ENCODE results near the gene MITF. TPM values are rescaled to one million over a fixed set of nuclear protein-coding genes. Genes with fewer than 3 reads are reported as not detected.

The MITF gene
- total RNA-seq, 1 donor from 2014 or later = 1.6 TPM

- FAIRE-seq (no peak), DNase-seq (ENCODE audit: low spot score in 2 of 2) (no peak)
These were observed 11.8 kb downstream of the MITF start for GRCh38 chr3:69751074-69751476.

GRCh38 chr3:69752241-69752640 lies 13.0 kb downstream of the MITF start:
- DNase-seq (ENCODE audit: low spot score in 2 of 2) = no peak
- no peak for FAIRE-seq

DNA sequence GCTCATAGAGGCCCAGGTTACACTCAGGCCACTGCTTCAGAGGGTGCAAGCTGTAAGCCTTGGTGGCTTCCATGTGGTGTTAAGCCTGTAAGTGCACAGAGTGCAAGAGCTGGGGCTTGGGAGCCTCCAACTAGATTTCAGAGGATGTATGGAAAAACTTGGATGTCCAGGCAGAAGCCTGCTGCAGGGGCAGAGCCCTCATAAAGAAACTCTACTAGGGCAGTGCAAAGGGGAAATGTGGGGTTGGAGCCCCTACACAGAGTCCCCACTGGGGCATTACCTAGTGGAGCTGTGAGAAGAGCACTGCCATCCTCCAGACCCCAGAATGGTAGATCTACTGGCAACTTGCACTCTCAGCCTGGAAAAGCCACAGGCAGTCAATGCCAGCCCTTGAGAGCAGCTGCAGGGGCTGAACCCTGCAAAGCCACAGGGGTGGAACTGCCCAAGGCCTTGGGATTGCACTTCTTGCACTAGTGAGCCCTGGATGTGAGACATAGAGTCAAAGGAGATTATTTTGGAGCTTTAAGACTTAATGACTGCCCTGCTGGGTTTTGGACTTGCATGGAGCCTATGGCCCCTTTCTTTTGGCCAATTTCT lies 14.0 kb downstream of the MITF start:
- no peak for DNase-seq (ENCODE audit: low spot score in 2 of 2)
- FAIRE-seq = no peak

DNA sequence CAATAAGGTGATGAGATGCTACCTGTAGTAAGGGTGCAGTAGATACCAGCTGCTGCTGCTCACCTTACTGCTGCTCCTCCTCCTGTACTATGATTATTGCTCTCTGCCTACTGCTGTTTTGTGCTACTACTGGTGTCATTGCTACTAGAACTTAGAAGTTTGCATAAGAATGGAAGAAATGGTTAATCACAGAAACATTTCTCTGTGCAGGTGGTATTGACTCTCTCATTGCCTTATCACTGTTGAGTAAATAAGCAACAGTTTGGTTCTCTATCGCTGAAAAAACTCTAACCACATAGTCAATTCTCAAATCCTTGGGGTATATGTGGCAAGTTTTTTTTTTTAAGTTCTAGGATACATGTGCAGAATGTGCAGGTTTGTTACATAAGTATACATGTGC lies 16.5 kb downstream of the MITF start:
- FAIRE-seq = no peak

GRCh38 chr3:69761896-69762767 lies 22.9 kb downstream of the MITF start:
- FAIRE-seq (no peak), DNase-seq (ENCODE audit: low spot score in 2 of 2) (no peak)

More for the DNA sequence above, 16.5 kb downstream of the MITF start:
- DNase-seq (ENCODE audit: low spot score in 2 of 2) = no peak

DNA sequence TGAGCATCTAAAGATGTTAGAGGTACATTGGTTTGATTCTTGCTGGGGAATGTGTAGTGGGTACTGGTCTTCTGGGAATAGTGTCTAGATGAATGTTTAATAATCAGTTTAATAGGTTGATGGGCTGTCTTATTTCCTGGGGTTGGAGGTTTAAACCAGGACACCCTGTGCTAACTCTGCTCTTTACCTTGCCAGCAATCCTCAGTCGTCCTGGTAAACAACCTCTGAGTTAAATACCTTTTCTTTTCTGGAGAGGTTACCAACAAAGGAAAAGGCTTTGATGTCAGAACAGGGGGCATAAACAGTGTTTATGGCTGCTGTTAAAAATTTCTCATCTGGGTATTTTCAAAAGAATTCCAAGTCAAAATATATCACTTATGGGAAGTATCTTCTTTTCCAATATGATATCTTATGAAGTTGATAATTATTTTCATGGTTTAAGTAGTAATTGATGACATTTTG lies 23.5 kb downstream of the MITF start:
- DNase-seq (ENCODE audit: low spot score in 2 of 2) (no peak), FAIRE-seq (no peak)

GRCh38 chr3:69763458-69763857 lies 24.2 kb downstream of the MITF start:
- DNase-seq (ENCODE audit: low spot score in 2 of 2) = no peak
- FAIRE-seq = no peak

DNA sequence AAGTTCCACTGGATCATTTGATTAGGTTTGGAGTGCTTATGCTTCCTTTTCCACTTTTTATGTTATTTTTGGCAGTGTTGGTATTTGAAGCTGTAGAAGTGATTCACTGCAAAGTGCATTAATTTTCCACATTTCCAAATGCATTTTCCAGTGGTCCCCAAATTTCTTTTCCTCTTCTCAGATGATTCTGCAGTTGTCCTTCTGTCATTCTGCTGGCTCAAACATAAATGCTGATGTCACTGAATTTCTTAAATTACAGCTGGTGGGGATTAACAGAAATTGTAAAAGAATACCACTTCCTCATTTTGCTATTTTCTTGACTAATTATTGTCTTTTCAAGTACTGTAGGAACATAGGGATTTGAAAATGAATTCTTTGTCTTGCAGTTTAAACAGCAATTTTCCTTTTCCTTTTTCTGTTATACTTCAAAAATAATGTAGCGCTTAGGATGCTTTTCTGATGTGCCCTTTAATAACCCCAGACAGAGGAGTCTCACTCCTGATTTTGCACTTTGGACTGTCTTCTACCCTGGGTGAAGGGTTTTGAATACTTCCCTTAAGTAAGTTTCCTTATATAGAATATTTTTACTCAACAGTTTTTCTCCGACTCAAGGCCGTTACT lies 25.0 kb downstream of the MITF start:
- FAIRE-seq (no peak), DNase-seq (ENCODE audit: low spot score in 2 of 2) (no peak)

GRCh38 chr3:69764861-69765260 lies 25.6 kb downstream of the MITF start:
- FAIRE-seq (no peak), DNase-seq (ENCODE audit: low spot score in 2 of 2) (no peak)

DNA sequence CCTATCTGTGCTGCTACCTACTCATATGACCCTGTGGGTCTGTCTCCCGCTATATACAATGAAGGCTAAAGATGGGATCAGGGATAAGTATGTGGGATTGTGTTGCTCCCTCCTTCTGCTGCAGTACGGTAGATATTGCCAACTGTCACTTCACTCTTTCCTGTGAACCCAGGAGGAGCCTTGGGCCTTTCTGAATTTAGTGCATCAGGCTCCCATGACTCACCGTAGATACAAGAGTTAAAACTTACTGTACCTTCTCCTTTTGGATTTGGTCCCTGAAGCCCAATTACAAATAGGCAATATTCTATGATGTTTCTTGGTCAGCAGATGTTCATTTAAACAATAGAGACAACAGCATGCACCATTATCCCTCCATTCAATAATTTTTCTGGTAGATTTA lies 27.4 kb downstream of the MITF start:
- FAIRE-seq (no peak), DNase-seq (ENCODE audit: low spot score in 2 of 2) (no peak)

GRCh38 chr3:69767571-69767970 lies 28.3 kb downstream of the MITF start:
- no peak for FAIRE-seq
- peak in 1 of 2 donors; percentile 17 for DNase-seq (ENCODE audit: low spot score in 2 of 2)

DNA sequence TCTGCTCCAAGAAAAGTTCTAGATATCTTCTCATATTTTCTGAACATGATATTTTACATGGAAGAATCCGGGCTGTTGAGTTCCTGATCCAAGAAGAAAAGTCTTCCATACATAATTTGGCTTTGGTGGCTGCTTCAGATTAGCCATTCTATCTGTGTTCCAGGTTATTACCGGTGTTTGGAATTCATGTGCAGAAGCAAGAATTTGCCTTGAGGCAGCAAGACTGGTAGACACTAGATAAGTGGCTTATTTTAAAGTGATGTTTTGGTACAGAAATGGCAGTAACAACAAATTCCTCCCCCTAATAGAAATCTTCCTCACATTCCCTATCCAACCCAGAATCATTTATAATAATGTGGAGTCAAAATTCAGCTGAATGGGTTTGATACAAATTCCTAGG lies 29.2 kb downstream of the MITF start:
- DNase-seq (ENCODE audit: low spot score in 2 of 2) (no peak), FAIRE-seq (no peak)

- FAIRE-seq = no peak
These were observed 31.0 kb downstream of the MITF start for GRCh38 chr3:69770219-69770618.

GRCh38 chr3:69770976-69771634 lies 31.8 kb downstream of the MITF start:
- no peak for FAIRE-seq
- no peak for DNase-seq (ENCODE audit: low spot score in 2 of 2)

More at GRCh38 chr3:69770219-69770618, 31.0 kb downstream of the MITF start:
- no peak for DNase-seq (ENCODE audit: low spot score in 2 of 2)

GRCh38 chr3:69772152-69772867 lies 33.0 kb downstream of the MITF start:
- no peak for FAIRE-seq

GRCh38 chr3:69774029-69774428 lies 34.8 kb downstream of the MITF start:
- no peak for FAIRE-seq
- DNase-seq (ENCODE audit: low spot score in 2 of 2) = no peak

More at GRCh38 chr3:69772152-69772867, 33.0 kb downstream of the MITF start:
- DNase-seq (ENCODE audit: low spot score in 2 of 2) = no peak

DNA sequence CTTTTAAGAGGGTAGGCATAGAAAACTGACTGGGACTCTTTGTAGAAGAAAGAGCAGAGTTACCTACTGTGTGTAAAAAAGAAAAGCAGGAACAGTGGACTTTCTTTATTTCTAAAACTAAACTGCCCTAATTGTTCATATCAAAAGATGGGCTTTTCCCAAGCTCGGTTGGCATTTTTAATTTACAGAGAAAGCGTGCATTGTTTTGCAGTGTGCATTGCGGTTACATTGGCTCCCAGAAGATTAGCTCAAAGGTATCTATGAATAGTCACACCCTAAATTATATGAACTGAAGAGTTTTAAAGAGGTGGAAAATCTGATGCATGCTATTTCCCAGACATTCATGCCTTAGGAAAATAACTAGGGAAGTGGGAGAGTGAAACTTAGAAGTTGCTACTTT lies 36.5 kb downstream of the MITF start:
- no peak for FAIRE-seq

DNA sequence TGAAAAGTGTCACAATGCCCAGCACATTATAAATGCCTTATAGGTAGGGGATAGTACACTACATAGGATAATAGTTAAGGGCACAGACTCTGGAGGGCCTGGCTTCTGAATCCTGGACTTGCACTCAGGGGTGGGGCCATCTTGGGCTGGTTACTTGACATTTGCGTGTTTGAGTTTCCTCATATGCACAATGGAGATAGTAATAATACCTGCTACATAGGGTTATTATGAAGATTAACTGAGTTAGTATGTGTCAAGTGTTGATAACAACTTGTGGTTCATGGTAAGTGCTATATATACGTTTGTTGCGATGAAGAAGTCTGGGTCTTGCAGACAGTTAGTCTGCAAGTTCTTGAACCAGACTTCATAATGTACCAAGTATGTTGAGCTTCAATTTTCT lies 37.0 kb downstream of the MITF start:
- FAIRE-seq = no peak
- DNase-seq (ENCODE audit: low spot score in 2 of 2) = no peak

More for the DNA sequence above, 36.5 kb downstream of the MITF start:
- no peak for DNase-seq (ENCODE audit: low spot score in 2 of 2)

GRCh38 chr3:69776920-69777581 lies 37.8 kb downstream of the MITF start:
- DNase-seq (ENCODE audit: low spot score in 2 of 2) (no peak), FAIRE-seq (no peak)

GRCh38 chr3:69777582-69777967 lies 38.3 kb downstream of the MITF start:
- no peak for FAIRE-seq
- no peak for DNase-seq (ENCODE audit: low spot score in 2 of 2)
